Tibial artery (tissue), 4 donors: ENCODE results near the gene TMEM203.

Experiments used
- DNase-seq, 2 donors: peaks; one replicate each; pipeline ENCODE4 v3.0.0-alpha.2; 2019
- H3K27ac ChIP-seq, 2 donors: fragments of 200-600 bp; sonication (generic) in 1 of 2; 1 replicate in 1 of 2; 2 replicates in 1 of 2; pipeline ENCODE4 v1.5.1; 2018 to 2019; ENCODE audit warnings: mild to moderate bottlenecking in 1 of 2
- H3K27me3 ChIP-seq, 2 donors: fragments of 200-600 bp; sonication (generic) in 1 of 2; one replicate each; pipeline versions ENCODE4 v1.5.1 to v1.6.0; 2016 to 2019
- H3K36me3 ChIP-seq, 3 donors: fragments of 200-600 bp; sonication (generic) in 2 of 3; one replicate each; pipeline ENCODE4 v1.5.1; 2016 to 2019; ENCODE audit warnings: mild to moderate bottlenecking in 2 of 3
- H3K4me1 ChIP-seq, 4 donors: fragments of 200-600 bp; sonication (generic) in 2 of 4; 1 replicate in 3 of 4; 2 replicates in 1 of 4; pipeline ENCODE4 v1.5.1; 2016 to 2019
- H3K4me3 ChIP-seq, 2 donors: fragments of 200-600 bp; sonication (generic) in 1 of 2; 1 replicate in 1 of 2; 2 replicates in 1 of 2; pipeline ENCODE4 v1.5.1; 2018 to 2019; ENCODE audit warnings: mild to moderate bottlenecking in 2 of 2
- H3K9me3 ChIP-seq, 3 donors: fragments of 200-600 bp; sonication (generic) in 1 of 3; one replicate each; pipeline ENCODE4 v1.5.1; 2016 to 2019
- intact Hi-C: fragments of 100-400 bp; cut with DNase I; formaldehyde crosslinking; loops from one replicate; pipeline ENCODE4 v1.15.0; 2023; ENCODE audit warnings: low total_unique reads
- TF ChIP-seq, protein P1 (sequence below), 2 experiments: fragments of 200-600 bp in 1 of 2; fragments of 450-650 bp in 1 of 2; IDR thresholded peaks; one replicate each; pipeline ENCODE4 v1.5.1; 2017 to 2019; ENCODE audit warnings: antibody characterized with exemption in 2 of 2, mild to moderate bottlenecking in 1 of 2, moderate library complexity in 1 of 2

The TMEM203 gene

DNA sequence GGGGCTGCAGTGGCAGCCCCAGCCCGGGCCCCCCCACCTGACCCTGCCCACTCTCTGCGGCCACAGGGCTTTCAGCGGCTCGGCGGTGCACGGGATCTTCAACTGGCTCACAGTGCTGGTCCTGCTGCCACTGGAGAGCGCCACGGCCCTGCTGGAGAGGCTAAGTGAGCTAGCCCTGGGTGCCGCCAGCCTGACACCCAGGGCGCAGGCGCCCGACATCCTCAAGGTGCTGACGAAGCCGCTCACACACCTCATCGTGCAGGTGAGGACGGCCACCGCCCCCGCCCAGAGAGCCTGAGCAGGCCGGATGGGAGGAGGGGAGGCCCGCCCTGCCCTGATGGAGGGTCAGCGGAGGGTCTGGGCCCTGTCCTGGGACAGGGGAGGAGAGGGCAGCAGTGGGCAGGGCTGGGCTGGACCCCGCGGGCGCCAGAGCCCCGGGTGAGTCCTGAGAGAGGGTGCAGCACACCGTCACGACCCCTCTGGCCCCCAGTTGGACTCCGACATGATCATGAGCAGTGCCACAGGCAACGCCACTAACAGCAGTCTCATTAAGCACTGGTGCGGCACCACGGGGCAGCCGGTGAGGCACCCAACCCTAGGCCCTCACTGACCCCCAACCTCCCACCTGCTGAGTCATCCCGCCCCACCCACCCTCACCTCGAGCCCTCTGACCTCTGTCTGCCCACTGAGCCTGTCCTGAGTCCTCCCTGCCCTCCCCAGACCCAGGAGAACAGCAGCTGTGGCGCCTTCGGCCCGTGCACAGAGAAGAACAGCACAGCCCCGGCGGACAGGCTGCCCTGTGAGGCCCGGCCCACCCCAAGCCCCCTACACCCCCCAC is 27.9 kb upstream of the TMEM203 start:
- no peak overlapping the region for H3K27ac ChIP-seq
- H3K9me3 ChIP-seq = no peaks in the 10 kb centered on the region
- H3K4me3 ChIP-seq = no peak overlapping the region
- no peak for DNase-seq
- H3K4me1 ChIP-seq = peaks cover 0 to 33% (median 11%) of the 10 kb centered on the region in 4 donors
- peaks cover 0 to 79% of the 10 kb centered on the region in 2 donors for H3K27me3 ChIP-seq
- no peaks in the 10 kb centered on the region for H3K36me3 ChIP-seq
- intact Hi-C loops = no loop called here
- TF ChIP-seq, protein P1, sequence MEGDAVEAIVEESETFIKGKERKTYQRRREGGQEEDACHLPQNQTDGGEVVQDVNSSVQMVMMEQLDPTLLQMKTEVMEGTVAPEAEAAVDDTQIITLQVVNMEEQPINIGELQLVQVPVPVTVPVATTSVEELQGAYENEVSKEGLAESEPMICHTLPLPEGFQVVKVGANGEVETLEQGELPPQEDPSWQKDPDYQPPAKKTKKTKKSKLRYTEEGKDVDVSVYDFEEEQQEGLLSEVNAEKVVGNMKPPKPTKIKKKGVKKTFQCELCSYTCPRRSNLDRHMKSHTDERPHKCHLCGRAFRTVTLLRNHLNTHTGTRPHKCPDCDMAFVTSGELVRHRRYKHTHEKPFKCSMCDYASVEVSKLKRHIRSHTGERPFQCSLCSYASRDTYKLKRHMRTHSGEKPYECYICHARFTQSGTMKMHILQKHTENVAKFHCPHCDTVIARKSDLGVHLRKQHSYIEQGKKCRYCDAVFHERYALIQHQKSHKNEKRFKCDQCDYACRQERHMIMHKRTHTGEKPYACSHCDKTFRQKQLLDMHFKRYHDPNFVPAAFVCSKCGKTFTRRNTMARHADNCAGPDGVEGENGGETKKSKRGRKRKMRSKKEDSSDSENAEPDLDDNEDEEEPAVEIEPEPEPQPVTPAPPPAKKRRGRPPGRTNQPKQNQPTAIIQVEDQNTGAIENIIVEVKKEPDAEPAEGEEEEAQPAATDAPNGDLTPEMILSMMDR (IDR thresholded peaks at IDR 0.05) = no peak

DNA sequence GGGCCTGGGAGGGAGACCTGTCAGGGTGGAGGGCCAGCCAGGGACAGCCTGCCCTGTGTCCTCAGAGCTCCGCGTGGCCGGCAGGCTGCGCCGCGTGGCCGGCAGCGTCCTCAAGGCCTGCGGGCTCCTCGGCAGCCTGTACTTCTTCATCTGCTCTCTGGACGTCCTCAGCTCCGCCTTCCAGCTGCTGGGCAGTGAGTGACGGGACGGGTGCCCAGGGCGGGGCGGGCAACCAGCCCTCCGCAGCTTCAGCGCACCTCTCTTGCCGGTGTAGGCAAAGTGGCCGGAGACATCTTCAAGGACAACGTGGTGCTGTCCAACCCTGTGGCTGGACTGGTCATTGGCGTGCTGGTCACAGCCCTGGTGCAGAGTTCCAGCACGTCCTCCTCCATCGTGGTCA is 27.1 kb upstream of the TMEM203 start:
- no peak overlapping the region for H3K27ac ChIP-seq
- peaks cover 0 to 85% of the 10 kb centered on the region in 2 donors for H3K27me3 ChIP-seq
- no peaks in the 10 kb centered on the region for H3K36me3 ChIP-seq
- peaks cover 0 to 32% (median 11%) of the 10 kb centered on the region in 4 donors for H3K4me1 ChIP-seq
- no peak overlapping the region for H3K4me3 ChIP-seq
- TF ChIP-seq, protein P1 (IDR thresholded peaks at IDR 0.05) = no peak
- no peaks in the 10 kb centered on the region for H3K9me3 ChIP-seq
- intact Hi-C loops = no loop called here
- DNase-seq = no peak

DNA sequence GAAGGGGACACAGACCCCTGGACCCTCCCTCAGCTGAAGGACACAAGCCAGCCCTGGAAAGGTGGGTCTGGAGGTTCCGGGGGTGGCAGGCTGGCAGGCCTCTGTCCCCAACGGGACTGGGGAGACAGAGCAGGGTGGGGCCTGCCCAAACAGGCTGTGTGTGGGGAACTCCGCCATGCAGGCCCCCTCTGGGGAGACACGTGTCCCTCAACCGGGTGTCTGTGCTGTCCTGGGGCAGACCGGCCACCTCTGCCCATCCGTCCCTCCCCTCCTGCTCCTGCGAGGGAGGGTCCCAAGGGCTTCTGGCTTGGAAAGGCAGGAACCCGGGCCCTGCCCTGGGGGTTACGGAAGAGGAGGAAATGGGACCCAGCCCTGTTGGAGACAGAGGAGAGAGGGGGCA is 26.7 kb upstream of the TMEM203 start:
- intact Hi-C loops = no loop called here
- Histone ChIP-seq H3K4me3 (no peak overlapping the region), H3K27me3 (peaks cover 0 to 87% of the 10 kb centered on the region in 2 donors), H3K27ac (no peak overlapping the region), H3K4me1 (peaks cover 0 to 32% (median 13%) of the 10 kb centered on the region in 4 donors), H3K36me3 (no peaks in the 10 kb centered on the region), H3K9me3 (no peaks in the 10 kb centered on the region)
- TF ChIP-seq, protein P1 (IDR thresholded peaks at IDR 0.05) = no peak
- no peak for DNase-seq

DNA sequence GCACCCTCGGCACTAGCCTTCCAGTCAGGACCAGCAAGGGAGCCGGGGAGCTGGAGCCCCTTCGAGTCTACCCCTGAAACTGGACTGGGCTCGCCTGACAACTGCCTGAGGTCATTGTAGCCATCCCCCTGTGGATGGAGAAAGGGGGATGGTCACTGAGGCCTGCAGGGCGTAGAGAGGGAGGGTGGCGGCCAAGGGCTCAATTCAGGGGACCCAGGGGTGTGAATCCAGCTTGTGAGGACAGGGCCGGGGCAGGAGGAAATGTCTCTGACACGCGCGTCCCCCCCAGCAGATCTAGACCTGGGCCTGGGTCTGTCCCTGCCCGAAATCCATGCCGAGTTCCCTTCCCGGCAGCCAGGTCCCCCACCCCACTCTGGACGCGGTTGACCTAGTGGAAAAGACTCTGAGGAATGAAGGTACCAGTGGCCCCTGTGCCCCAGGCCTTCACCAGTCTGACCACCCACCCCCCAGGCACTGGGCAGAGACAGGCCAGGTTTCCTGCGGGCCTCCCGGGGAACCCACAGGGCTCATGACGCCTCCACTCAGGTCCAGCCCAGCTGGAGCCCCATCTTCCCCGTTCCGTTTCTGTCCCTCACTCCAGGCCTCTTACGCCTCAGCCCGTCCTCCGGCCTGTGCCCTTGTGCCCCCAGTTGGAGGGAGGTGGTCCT is 26.1 kb upstream of the TMEM203 start:
- Histone ChIP-seq H3K27me3 (peaks cover 0 to 91% of the 10 kb centered on the region in 2 donors), H3K9me3 (no peaks in the 10 kb centered on the region), H3K4me3 (no peak overlapping the region), H3K4me1 (peaks cover 0 to 31% (median 9%) of the 10 kb centered on the region in 4 donors), H3K36me3 (no peaks in the 10 kb centered on the region), H3K27ac (no peak overlapping the region)
- intact Hi-C loops = loop anchor here (2.0 kb wide), 1 partner anchor 109 kb away; no protein-coding TSS in a partner anchor
- no peak for DNase-seq
- TF ChIP-seq, protein P1 (IDR thresholded peaks at IDR 0.05) = no peak

DNA sequence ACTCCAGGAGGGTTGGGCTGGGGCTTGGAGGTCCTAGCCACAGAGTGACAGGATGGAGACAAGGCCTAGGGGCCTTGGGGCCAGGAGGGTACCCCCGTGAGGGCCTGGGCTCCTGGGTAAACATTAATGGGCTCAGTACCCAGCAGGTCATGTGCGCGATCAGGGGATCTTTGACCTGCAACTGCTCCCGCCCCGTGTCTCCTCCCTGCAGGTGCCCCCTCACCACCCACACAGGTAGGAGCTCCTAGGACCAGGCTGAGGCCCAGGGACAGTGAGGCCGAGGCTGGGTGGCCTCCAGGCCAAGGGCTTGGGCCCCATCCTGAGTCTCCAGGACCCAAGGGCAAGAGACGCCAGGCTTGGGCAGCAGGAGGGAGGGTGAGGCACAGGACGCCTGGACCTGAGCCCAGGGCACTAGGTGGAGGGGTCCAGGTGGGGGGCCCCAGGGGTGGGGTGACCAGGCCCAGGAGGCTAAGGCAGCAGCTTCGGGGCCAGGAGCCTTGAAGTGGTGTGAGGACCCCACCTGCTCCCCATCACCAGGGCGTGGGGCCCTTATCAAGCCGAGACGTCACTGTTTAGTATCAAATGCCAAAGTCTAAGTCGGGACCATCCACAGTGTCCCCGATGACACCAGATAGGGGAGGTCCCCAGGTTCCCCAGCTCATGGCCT is 25.4 kb upstream of the TMEM203 start, which contains the start of gene SLC34A3:
SLC34A3 (plus strand) TSS at position 197 of the 667 bp plus-strand sequence. CDS start 802 bp downstream, outside the sequence.
- Histone ChIP-seq H3K27me3 (peaks cover 0 to 86% of the 10 kb centered on the region in 2 donors), H3K36me3 (no peaks in the 10 kb centered on the region), H3K4me1 (peaks cover 0 to 24% (median 3%) of the 10 kb centered on the region in 4 donors), H3K9me3 (no peaks in the 10 kb centered on the region), H3K27ac (no peak within 1 kb of the TSS), H3K4me3 (no peak within 1 kb of the TSS)
- no peak for DNase-seq
- TF ChIP-seq, protein P1 (IDR thresholded peaks at IDR 0.05) = no peak
- intact Hi-C loops = loop anchor here (2.0 kb wide), 1 partner anchor 108 kb away; no protein-coding TSS in a partner anchor
